HG03521 (cell line): ENCODE results near the gene MIA3.
"Not testable (repeated sequence)": the region's sequence is repeated elsewhere in the genome, so short reads cannot be mapped to it uniquely, and the experiment has no call there.

Experiments
- ATAC-seq: cut with Tn5 transposase; IDR thresholded peaks from one replicate; pipeline ENCODE4 v1.9.1; 2021; ENCODE audit warnings: mild to moderate bottlenecking, moderate library complexity; ENCODE audit not compliant: unreplicated experiment

The MIA3 gene, protein sequence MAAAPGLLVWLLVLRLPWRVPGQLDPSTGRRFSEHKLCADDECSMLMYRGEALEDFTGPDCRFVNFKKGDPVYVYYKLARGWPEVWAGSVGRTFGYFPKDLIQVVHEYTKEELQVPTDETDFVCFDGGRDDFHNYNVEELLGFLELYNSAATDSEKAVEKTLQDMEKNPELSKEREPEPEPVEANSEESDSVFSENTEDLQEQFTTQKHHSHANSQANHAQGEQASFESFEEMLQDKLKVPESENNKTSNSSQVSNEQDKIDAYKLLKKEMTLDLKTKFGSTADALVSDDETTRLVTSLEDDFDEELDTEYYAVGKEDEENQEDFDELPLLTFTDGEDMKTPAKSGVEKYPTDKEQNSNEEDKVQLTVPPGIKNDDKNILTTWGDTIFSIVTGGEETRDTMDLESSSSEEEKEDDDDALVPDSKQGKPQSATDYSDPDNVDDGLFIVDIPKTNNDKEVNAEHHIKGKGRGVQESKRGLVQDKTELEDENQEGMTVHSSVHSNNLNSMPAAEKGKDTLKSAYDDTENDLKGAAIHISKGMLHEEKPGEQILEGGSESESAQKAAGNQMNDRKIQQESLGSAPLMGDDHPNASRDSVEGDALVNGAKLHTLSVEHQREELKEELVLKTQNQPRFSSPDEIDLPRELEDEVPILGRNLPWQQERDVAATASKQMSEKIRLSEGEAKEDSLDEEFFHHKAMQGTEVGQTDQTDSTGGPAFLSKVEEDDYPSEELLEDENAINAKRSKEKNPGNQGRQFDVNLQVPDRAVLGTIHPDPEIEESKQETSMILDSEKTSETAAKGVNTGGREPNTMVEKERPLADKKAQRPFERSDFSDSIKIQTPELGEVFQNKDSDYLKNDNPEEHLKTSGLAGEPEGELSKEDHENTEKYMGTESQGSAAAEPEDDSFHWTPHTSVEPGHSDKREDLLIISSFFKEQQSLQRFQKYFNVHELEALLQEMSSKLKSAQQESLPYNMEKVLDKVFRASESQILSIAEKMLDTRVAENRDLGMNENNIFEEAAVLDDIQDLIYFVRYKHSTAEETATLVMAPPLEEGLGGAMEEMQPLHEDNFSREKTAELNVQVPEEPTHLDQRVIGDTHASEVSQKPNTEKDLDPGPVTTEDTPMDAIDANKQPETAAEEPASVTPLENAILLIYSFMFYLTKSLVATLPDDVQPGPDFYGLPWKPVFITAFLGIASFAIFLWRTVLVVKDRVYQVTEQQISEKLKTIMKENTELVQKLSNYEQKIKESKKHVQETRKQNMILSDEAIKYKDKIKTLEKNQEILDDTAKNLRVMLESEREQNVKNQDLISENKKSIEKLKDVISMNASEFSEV (N-terminal part only)

DNA sequence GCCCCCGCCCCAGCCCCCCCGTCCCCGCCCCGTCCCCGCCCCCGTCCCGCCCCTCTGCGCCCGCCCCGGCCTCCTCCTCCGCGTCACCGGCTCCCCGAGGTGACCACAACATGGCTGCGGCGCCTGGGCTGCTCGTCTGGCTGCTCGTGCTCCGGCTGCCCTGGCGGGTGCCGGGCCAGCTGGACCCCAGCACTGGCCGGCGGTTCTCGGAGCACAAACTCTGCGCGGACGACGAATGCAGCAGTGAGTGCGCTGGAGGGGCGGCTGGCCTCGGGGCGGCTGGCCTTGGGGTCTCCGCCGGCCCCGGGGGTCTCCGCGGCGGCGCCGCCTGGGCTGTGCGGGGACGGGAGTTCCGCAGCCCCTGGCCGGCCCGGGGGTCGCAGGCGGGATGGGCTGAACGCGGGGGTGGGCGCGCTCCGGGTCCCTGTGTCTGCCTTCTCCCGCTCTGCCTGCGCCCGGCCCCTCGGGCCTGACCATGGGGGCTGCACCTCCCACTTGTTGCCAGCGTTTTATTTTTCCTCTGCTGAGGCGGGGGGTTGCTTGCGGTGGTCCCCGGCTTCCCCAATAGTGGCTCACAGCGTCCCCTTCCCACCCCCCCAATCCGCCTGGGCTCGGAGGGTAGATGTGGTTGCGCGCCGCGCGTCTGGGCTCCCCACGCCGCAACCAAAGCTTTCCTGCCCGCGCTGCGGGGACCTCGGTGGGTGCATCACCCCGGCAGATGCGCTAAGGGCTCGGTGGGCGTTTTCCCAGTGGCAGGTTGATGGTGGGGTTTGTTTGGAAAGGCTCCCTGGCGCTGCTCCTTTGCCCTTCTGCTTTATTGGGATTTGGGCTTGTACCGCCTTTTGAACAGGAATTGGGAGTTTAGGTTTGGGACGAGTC, at the start of gene MIA3:
TSS of gene MIA3 (plus strand) at position 97 of the 879 bp plus-strand sequence. CDS start at position 111, 14 bp downstream.
- ATAC-seq: peak; percentile 59

DNA sequence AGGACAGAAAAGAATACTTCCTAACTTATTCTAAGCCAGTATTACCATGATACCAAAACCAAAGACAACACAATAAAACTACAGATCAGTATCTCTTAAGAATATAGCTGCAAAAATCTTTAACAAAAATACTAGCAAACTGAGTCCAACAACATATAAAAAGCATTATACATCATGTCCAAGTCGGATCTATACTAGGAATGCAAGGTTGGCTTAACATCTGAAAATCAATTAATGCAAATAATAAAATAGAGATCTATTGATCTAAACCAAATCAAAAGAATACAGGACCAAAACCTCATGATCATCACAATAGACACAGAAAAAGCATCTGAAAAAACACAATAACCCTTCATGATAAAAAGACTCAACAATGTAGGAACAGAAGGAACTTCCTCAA, 47.1 kb upstream of the MIA3 start:
- ATAC-seq: no peak

DNA sequence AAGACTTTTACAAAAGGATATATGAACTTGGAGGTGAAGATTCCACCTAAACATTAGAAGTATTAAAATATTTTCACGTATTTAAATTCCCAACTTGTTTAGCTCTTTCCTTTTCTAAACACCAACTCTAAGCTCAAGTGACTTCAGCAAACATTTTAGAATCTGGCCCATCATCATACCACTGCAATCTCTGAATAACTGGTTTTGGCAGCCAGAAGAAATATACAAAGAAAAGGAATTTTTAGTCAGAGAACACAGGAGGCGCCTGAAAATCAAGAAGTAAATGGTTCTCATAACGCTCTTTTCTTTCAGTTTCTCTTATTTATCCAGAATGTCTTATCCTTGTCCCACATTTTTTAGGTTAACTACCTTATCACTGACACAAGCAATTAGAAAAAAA, 38.6 kb upstream of the MIA3 start:
- ATAC-seq: no peak

DNA sequence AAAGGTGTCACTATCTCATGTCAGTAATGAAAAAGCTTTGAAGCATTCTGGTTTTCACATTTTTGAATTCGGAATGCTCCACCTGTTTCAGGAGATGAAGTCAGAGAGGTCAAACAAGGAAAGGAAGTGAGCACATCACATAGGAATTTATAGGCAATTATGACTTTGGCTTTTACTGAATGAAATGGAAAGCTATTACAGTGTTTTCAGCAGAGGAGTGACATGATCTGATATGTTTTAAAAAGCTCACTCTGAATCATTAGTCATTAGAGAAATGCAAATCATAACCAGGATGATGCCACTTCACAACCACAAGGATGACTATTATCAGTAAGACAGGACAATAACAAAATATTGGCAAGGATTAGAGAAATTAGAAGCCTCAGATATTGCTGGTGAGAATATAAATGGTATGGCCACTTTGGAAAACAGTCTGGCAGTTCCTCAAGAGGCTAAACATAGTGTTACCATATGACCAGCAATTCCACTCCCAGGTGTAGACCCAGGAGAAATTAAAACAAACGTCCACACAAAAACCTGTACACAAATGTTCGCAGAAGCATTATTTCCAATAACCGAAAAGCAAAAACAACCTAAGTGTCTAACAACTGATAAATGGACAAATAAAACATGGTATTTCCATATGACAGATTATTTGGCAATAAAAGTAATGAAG, 35.7 kb upstream of the MIA3 start:
- no peak for ATAC-seq

DNA sequence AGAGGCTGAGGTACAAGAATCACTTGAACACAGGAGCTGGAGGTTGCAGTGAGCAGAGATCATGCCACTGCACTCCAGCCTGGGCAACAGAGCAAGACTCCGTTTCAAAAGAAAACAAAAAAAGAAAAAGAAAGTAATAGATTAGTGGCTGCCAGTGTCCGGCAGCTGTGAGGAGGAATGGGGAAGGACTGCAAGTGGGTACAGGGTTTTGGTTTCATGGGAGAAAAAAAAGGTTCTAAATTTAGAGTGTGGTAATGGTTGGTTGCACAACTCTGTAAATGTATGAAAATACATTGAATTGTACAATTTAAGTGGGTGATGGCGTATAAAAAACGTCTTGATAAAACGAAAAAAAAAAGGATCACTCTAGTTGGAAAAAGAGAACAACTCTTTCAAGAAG, 34.8 kb upstream of the MIA3 start:
- ATAC-seq: peak; percentile 85

DNA sequence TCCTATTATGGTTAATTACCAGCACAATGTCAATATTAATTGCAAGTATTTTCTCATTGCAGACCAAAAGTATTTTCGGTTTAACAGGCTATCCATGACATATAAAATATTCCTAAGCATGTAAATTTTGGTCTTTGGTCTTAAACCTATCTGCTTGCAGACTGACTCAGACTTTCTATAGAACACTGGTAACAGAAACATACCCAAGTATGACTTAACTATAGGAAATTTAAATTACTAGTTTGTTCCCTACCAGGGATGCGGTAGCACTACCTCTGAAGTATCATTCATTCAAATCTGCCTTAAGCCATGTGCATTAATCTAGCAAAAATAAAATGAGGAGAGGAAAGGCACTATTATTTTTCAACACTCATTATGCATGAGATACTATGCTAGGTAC, 31.1 kb upstream of the MIA3 start:
- no peak for ATAC-seq

DNA sequence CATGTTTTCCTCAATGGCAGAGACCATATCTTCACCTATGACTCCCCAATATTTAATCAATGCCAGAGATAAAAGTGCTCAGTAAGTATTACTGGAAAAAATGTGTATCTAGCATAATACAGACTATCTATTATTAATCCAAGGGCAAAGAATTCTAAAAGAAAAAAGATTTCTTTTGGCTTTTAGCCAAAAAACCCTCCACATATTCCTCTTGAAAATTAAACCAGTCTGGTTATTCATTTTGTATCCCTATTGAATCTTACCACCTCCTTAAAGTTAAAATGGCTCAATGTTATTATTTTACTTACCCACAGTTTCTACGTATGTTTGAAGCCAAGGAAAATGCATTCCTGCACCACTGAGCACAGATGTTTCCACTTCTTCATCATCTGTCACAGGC, 29.8 kb upstream of the MIA3 start:
- ATAC-seq: no peak

DNA sequence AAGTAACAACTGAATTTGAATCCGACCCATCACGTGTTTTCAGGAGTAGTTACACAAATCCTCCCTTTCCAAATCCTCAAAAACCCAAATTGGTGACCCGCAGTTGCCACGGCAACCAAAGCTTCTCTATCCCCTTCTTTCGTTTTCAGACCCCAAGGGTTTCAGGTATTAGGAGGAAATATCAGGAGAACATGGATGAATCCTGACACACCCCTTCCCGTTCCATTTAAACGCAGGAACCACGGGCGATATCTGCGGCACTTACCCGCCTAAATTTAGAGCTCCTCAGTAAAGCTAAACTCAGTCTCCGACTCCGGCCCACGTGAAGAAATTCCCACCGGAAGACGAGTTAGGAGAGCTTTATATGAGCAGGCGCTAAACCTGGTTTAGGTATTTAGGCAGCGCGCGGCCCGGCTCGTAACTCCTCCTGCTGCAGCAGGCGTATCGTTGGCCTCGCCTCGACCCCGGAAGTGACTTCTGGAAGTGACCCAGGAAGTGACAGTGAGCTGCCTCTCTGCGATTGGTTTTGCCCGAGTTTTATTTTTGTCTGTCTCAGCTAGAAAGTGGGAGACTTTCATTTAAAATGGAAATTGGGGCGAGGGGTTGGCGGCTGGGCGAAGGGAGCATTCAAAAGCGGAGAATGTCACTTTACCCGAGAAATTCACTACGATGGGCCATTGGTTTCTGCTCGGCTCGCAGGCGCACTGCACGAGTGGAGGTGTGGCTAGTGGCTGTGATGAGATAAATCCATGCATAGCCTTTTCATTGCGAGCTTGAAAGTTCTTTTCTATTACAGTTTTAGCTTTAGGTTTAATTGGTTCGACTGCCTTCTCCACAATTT, 28.2 kb upstream of the MIA3 start, which contains the start of gene TAF1A:
TSS of gene TAF1A (minus strand) at position 472 of the 841 bp plus-strand sequence.
- ATAC-seq: peak; percentile 100

DNA sequence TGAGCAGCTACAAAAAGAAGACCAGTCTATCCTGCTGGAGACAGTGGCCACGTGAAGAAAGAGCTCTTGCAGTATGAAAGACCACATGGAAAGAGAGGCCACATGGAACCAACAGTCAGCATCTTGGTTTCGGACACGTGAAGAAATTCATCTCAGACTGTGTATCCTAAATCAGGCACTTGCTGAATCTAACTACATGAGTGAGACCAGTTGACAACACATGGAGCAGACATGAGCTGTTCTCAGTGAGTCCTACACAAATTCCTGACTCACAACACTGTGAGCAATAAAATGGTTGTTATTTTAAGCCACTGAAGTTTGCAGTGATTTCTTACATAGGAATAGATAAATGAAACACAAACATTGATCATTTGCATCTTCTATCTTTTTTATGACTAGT, 25.7 kb upstream of the MIA3 start:
- no peak for ATAC-seq

DNA sequence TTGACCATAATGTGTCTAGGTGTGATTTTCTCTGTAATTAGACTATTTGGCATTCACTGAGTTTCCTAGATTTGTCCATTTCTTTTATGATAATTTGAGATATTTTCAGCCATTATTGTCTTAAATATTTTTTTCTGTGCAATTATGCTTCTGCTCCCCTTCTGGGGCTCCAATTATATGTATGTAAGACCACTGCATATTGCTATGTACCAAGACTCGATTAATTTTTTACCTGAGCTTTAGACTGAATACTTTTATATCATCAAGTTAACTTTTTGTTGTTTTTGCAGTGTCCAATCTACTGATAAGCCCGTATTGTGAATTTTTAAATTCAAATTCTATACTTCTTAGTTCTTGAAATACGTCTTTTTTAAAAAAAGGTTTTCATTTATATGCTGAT, 23.1 kb upstream of the MIA3 start:
- ATAC-seq: no peak

DNA sequence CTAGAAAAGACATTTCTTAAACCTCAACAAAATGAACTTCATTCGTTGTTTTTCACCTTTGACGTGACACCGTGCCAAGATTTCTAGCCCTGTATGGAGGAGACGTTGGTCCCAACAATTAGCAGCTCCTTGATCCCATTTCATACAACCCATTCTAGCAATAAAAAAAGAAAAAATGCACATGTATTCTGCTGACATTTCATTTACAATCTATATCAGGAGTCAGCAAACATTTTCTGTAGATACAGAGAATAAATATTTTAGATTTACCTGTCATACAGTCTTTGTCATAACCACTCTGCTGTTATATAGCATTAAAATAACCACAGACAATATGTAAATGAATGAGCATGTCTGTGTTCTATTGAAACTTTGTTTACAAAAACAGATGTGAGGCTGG, 21.2 kb upstream of the MIA3 start:
- no peak for ATAC-seq

DNA sequence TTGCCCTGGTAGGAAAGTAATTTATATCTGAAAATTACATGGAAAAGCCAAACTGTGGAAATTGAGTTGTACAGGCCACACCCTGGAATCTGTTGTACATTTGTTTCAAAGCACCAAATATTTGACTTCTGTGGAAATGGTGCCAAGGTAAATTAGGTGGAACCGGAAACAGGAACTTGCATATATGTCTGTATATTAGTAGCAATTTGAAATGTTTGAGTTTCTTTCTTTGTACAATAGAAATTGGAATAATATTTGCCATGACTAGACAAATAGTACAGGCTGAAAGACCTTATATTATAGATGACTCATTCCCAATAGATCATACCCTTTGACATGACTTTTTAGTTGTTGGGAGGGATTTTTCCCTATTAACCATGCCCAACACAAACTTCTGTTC, 17.6 kb upstream of the MIA3 start:
- no peak for ATAC-seq

DNA sequence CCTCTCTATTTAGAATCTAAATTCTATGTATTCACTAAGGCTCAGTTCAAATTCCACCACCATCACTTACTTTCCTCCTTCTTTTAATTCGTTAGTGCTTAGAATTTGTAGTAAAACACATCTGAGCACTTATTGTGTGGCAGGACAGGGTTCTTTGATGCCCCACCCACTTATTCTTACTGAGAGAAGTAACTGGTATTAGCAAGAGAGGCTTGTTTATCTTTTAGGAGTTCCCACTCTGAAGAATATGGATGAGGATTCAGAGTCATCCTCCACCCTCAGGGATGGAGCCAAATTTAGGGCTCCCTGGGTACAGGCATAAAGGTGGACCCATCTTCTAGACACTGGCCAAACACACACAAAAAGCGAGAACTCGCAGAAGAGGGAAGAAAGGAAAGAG, 16.6 kb upstream of the MIA3 start:
- no peak for ATAC-seq

DNA sequence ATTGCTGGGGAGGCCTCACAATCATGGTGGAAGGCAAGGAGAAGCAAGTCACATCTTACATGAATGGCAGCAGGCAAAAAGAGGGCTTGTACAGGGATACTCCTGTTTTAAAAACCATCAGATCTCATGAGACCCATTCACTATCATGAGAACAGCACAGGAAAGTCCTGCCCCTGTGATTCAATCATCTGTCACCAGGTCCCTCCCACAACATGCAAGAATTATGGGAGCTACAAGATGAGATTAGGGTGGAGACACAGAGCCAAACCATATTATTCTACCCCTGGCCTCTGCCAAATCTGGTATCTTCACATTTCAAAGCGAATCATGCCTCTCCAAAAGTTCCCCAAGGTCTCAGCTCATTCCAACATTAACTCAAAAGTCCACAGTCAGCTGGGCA, 11.1 kb upstream of the MIA3 start:
- no peak for ATAC-seq

DNA sequence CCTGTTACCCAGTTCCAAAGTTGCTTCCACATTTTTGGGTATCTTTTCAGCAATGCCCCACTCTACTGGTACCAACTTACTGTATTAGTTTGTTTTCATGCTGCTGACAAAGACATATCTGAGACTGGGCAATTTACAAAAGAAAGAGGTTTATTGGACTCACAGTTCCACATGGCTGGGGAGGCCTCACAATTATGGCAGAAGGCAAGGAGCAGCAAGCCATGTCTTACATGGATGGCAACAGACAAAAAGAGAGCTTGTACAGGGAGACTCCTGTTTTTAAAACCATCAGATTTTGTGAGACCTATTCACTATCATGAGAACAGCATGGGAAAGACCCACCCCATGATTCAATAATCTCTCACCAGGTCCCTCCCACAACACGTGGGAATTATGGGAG, 8.8 kb upstream of the MIA3 start:
- ATAC-seq: not testable (repeated sequence)

DNA sequence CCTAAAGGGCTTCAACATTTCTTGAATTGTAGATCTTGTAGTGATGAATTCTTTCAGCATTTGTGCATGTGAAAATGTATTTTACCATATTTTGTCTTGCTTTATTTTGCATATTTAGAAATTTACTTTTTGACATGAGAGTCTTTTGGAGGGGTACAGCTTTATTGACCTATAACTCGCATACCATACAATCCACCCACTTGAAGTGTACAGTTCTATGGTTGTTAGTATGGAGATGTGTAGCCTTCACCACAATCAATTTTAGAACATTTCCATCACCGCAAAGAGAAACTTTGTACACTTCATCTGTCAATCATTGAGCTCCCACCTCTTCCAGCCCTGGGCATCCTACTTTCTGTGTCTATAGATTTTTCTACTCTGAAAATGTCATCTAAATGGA, 7.2 kb upstream of the MIA3 start:
- no peak for ATAC-seq

DNA sequence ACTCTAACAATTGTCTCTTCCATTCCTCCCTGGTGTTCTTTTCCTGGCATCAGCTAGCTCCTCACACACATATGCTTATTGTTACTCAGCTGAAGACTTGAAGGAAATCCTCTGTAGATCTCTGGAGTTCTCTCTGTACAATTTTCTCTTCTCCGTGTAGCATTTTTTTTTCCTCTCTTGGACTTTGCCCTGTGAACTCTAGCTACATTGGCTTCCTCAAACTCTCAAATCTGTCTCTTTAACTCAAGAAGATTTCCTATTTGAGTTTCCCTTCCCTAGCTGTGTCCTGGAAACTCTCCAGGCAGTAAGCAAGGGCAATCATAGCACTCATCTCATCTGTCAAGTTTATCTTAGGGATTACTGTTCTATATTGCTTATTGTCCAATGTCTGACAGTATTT, 4.3 kb upstream of the MIA3 start:
- no peak for ATAC-seq

DNA sequence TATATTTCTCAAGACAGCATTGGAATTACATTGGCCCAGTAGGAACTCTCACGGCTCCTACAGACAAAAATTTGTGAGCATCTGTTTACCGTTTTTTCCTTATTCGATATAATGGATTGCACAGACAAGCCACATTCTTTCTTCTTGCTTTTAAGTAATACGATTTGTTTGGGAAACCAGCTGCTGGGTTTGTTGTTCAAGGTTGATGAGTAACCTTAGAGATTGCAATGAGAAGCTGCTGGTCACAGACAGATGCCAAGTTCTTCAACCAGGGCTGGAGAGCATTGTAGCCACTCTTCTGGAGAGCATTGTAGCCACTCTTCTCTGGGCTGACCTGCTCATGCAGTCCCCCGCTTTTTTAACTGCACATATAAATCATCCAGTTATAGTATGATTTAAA, 1.4 kb upstream of the MIA3 start:
- ATAC-seq: no peak
